H9 (cell line): ENCODE results near the gene DPP10. TPM values are rescaled to one million over a fixed set of nuclear protein-coding genes. Genes with fewer than 3 reads are reported as not detected.

Experiments used
- DNase-seq: peaks from one replicate; pipeline ENCODE4 v3.0.0-alpha.2; 2017
- H2AFZ ChIP-seq: one replicate; pipeline ENCODE4 v1.6.1; 2013; ENCODE audit warnings: mild to moderate bottlenecking, low read length, control low read depth, moderate library complexity
- H2AK5ac ChIP-seq: 2 replicates; pipeline ENCODE4 v1.6.1; 2013; ENCODE audit warnings: low read length, control low read depth, mixed read lengths; ENCODE audit not compliant: insufficient read length
- H2BK120ac ChIP-seq: one replicate; pipeline ENCODE4 v1.6.1; 2013; ENCODE audit warnings: low read depth, mild to moderate bottlenecking, low read length, control low read depth, inconsistent platforms; ENCODE audit not compliant: poor library complexity, severe bottlenecking
- H2BK12ac ChIP-seq: 2 replicates; pipeline ENCODE4 v1.6.1; 2013; ENCODE audit warnings: low read length, control low read depth, mixed read lengths, low read depth; ENCODE audit not compliant: insufficient read length
- H2BK15ac ChIP-seq: 2 replicates; pipeline ENCODE4 v1.6.1; 2013; ENCODE audit warnings: low read depth, low read length, control low read depth
- H2BK20ac ChIP-seq: one replicate; pipeline ENCODE4 v1.6.1; 2013; ENCODE audit warnings: low read depth, mild to moderate bottlenecking, low read length, control low read depth, inconsistent platforms; ENCODE audit not compliant: poor library complexity, severe bottlenecking
- H2BK5ac ChIP-seq: 2 replicates; pipeline ENCODE4 v1.6.1; 2013; ENCODE audit warnings: low read length, control low read depth, mixed read lengths; ENCODE audit not compliant: insufficient read length
- H3K14ac ChIP-seq: 2 replicates; pipeline ENCODE4 v1.6.1; 2013; ENCODE audit warnings: low read length, control low read depth; ENCODE audit not compliant: insufficient read depth
- H3K18ac ChIP-seq: 2 replicates; pipeline ENCODE4 v1.6.1; 2013; ENCODE audit warnings: low read depth, mild to moderate bottlenecking, mixed read lengths, low read length, control low read depth; ENCODE audit not compliant: insufficient read length
- H3K23ac ChIP-seq: 2 replicates; pipeline ENCODE4 v1.6.1; 2013; ENCODE audit warnings: low read length, control low read depth, mixed read lengths, low read depth; ENCODE audit not compliant: insufficient read length
- H3K23me2 ChIP-seq: 2 replicates; pipeline ENCODE4 v1.6.1; 2013; ENCODE audit warnings: low read depth, mild to moderate bottlenecking, mixed read lengths, low read length, control low read depth; ENCODE audit not compliant: insufficient read length, poor library complexity, severe bottlenecking
- H3K27ac ChIP-seq: 2 replicates; pipeline ENCODE4 v1.5.1; 2013; ENCODE audit warnings: low read length, control low read depth, mixed read lengths, low read depth; ENCODE audit not compliant: insufficient read length
- H3K27me3 ChIP-seq: 2 replicates; pipeline ENCODE4 v1.6.1; 2013; ENCODE audit warnings: low read length, control low read depth, inconsistent platforms; ENCODE audit not compliant: insufficient read depth
- H3K4ac ChIP-seq: 2 replicates; pipeline ENCODE4 v1.6.1; 2013; ENCODE audit warnings: low read depth, mild to moderate bottlenecking, control low read depth, inconsistent platforms, low read length, moderate library complexity
- H3K4me1 ChIP-seq: 2 replicates; pipeline ENCODE4 v1.6.1; 2013; ENCODE audit warnings: low read length, control low read depth, inconsistent platforms; ENCODE audit not compliant: insufficient read depth
- H3K4me2 ChIP-seq: 2 replicates; pipeline ENCODE4 v1.6.1; 2013; ENCODE audit warnings: low read length, control low read depth, mixed read lengths; ENCODE audit not compliant: insufficient read length, insufficient read depth
- H3K56ac ChIP-seq: 2 replicates; pipeline ENCODE4 v1.6.1; 2013; ENCODE audit warnings: low read depth, mild to moderate bottlenecking, mixed read lengths, low read length, control low read depth; ENCODE audit not compliant: insufficient read length
- H3K79me1 ChIP-seq: 2 replicates; pipeline ENCODE4 v1.6.1; 2013; ENCODE audit warnings: low read depth, mild to moderate bottlenecking, moderate library complexity, low read length, control low read depth, inconsistent platforms; ENCODE audit not compliant: insufficient read depth, poor library complexity, severe bottlenecking
- H3K79me2 ChIP-seq: 2 replicates; pipeline ENCODE4 v1.6.1; 2013; ENCODE audit warnings: low read length, control low read depth, inconsistent platforms; ENCODE audit not compliant: insufficient read depth
- H3K9ac ChIP-seq: 2 replicates; pipeline ENCODE4 v1.6.1; 2013; ENCODE audit warnings: low read length, control low read depth, mixed read lengths; ENCODE audit not compliant: insufficient read length; ENCODE audit errors: extremely low read depth
- H3K9me3 ChIP-seq: one replicate; pipeline ENCODE4 v1.6.1; 2013; ENCODE audit warnings: low read depth, low read length, inconsistent platforms; ENCODE audit not compliant: control insufficient read depth
- H3T11ph ChIP-seq: one replicate; pipeline ENCODE4 v1.6.1; 2013; ENCODE audit warnings: mild to moderate bottlenecking, low read length, control low read depth, inconsistent platforms
- H4K20me1 ChIP-seq: one replicate; pipeline ENCODE4 v1.6.1; 2013; ENCODE audit not compliant: control insufficient read depth, insufficient read length, insufficient read depth
- H4K5ac ChIP-seq: 2 replicates; pipeline ENCODE4 v1.6.1; 2013; ENCODE audit warnings: low read depth, mild to moderate bottlenecking, mixed read lengths, low read length, control low read depth; ENCODE audit not compliant: insufficient read length
- H4K8ac ChIP-seq: replicated peaks from 2 replicates; pipeline ENCODE4 v1.6.1; 2013; ENCODE audit warnings: low read length, control low read depth, mixed read lengths, low read depth; ENCODE audit not compliant: insufficient read length
- H4K91ac ChIP-seq: 2 replicates; pipeline ENCODE4 v1.6.1; 2013; ENCODE audit warnings: low read depth, mild to moderate bottlenecking, moderate library complexity, mixed read lengths, low read length, control low read depth; ENCODE audit not compliant: insufficient read length
- H3K27ac Mint-ChIP-seq, 3 experiments: 2 replicates in 2 of 3; 3 replicates in 1 of 3; pipeline ENCODE4 v1.8.0; 2020 to 2021; ENCODE audit warnings: mixed read lengths in 3 of 3, mild to moderate bottlenecking in 1 of 3, moderate library complexity in 1 of 3
- H3K27me3 Mint-ChIP-seq: 2 replicates; pipeline ENCODE4 v1.8.0; 2021; ENCODE audit warnings: low read depth, mild to moderate bottlenecking, moderate library complexity, mixed read lengths
- H3K36me3 Mint-ChIP-seq, 3 experiments: 2 replicates in 2 of 3; 3 replicates in 1 of 3; pipeline ENCODE4 v1.8.0; 2020 to 2021; ENCODE audit warnings: low read depth in 3 of 3, mixed read lengths in 3 of 3; ENCODE audit not compliant: insufficient read depth in 1 of 3
- H3K4me1 Mint-ChIP-seq, 2 experiments: 2 replicates each; pipeline ENCODE4 v1.8.0; 2020; ENCODE audit warnings: mixed read lengths in 2 of 2
- H3K4me3 Mint-ChIP-seq, 2 experiments: 2 replicates in 1 of 2; 3 replicates in 1 of 2; pipeline ENCODE4 v1.8.0; 2020 to 2021; ENCODE audit warnings: mild to moderate bottlenecking in 2 of 2, mixed read lengths in 2 of 2, moderate library complexity in 1 of 2
- H3K9me3 Mint-ChIP-seq, 2 experiments: 2 replicates in 1 of 2; 3 replicates in 1 of 2; pipeline ENCODE4 v1.8.0; 2020; ENCODE audit warnings: mild to moderate bottlenecking in 2 of 2, mixed read lengths in 2 of 2, moderate library complexity in 1 of 2
- WGBS: extraction: QIAGEN DNeasy Blood & Tissue Kit; methylation state at CpG from one replicate; pipeline ENCODE4 v1.1.7; 2013; ENCODE audit warnings: missing lambda C conversion rate, low lambda C conversion rate, mixed read lengths; ENCODE audit not compliant: insufficient read length; ENCODE audit errors: extremely low coverage; 5-methylcytosine and 5-hydroxymethylcytosine counted together
- total RNA-seq: library from RNA; stranded (reverse); gene quantifications from 2 replicates; pipeline ENCODE4 v1.2.1, GENCODE V29; 2021
- TF ChIP-seq, protein P1 (sequence below): fragments of 200-600 bp; sonication (generic); conservative IDR thresholded peaks from 3 replicates; pipeline ENCODE4 v1.8.0; 2021; ENCODE audit warnings: antibody characterized with exemption, mild to moderate bottlenecking

Gene DPP10
- total RNA-seq, 1 experiment from 2014 or later = 11.3 TPM

DNA sequence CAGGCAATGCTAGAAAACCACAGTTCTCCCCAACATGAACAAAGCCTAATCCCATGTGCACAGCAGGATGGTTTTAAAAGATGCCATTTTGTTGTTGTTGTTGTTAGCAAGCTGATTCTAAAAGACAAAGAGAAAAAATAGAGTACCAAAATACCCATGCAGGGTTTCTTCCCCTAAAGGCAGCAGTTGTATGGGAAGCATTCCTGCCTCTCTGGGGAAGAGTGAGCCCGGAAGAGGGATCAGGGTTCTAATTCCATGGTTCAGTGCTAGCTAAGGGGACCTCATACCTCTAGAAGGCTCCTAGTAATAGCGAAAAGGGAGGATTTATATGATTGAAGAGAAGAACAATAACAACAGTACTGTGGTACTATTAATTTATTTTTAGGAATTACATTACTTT, 327.6 kb downstream of the DPP10 start:
- Mint-ChIP-seq H3K4me1 (peaks cover 19 to 25% of the 10 kb centered on the region in 2 experiments), H3K27me3 (no peaks in the 10 kb centered on the region), H3K4me3 (no peak overlapping the region), H3K36me3 (no peaks in the 10 kb centered on the region), H3K9me3 (no peaks in the 10 kb centered on the region), H3K27ac (peak overlapping the region in 2 of 3 experiments; percentile 65 to 86; a peak in 4 of 7 replicates)
- peaks cover 2% of the 10 kb centered on the region; the same call in 1 of the 2 replicates for H3K4me1 ChIP-seq
- H2BK15ac ChIP-seq = no peak overlapping the region
- no peak overlapping the region for H3K23ac ChIP-seq
- no peak overlapping the region for H3K14ac ChIP-seq
- H2AFZ ChIP-seq = no peak overlapping the region
- H4K5ac ChIP-seq = no peak overlapping the region
- no peaks in the 10 kb centered on the region for H3K79me2 ChIP-seq
- H4K20me1 ChIP-seq = no peaks in the 10 kb centered on the region
- no peak overlapping the region for H2BK120ac ChIP-seq
- H2BK20ac ChIP-seq = no peak overlapping the region
- DNase-seq = no peak
- no peak overlapping the region for H3K18ac ChIP-seq
- no peak overlapping the region for H3T11ph ChIP-seq
- H4K8ac ChIP-seq = no peak overlapping the region
- H3K9ac ChIP-seq = no peak overlapping the region
- H3K79me1 ChIP-seq = no peaks in the 10 kb centered on the region
- WGBS = no CpG with 5 or more reads among the region's 2 CpGs
- no peaks in the 10 kb centered on the region for H3K23me2 ChIP-seq
- no peak overlapping the region for H2BK12ac ChIP-seq
- no peak overlapping the region for H2BK5ac ChIP-seq
- H3K27ac ChIP-seq = no peak overlapping the region
- no peak overlapping the region for H4K91ac ChIP-seq
- H3K4me2 ChIP-seq = no peak overlapping the region
- H3K9me3 ChIP-seq = no peaks in the 10 kb centered on the region
- TF ChIP-seq, protein P1, sequence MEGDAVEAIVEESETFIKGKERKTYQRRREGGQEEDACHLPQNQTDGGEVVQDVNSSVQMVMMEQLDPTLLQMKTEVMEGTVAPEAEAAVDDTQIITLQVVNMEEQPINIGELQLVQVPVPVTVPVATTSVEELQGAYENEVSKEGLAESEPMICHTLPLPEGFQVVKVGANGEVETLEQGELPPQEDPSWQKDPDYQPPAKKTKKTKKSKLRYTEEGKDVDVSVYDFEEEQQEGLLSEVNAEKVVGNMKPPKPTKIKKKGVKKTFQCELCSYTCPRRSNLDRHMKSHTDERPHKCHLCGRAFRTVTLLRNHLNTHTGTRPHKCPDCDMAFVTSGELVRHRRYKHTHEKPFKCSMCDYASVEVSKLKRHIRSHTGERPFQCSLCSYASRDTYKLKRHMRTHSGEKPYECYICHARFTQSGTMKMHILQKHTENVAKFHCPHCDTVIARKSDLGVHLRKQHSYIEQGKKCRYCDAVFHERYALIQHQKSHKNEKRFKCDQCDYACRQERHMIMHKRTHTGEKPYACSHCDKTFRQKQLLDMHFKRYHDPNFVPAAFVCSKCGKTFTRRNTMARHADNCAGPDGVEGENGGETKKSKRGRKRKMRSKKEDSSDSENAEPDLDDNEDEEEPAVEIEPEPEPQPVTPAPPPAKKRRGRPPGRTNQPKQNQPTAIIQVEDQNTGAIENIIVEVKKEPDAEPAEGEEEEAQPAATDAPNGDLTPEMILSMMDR = no peak
- H2AK5ac ChIP-seq = no peak overlapping the region
- H3K4ac ChIP-seq = no peak overlapping the region
- no peaks in the 10 kb centered on the region for H3K27me3 ChIP-seq
- no peak overlapping the region for H3K56ac ChIP-seq
